Glutamatergic neuron (in vitro differentiated cells): ENCODE data around the gene SNX10. TPM values are rescaled to one million over a fixed set of nuclear protein-coding genes. Genes with fewer than 3 reads are reported as not detected.

Experiments used
- DNase-seq: peaks from one replicate; pipeline ENCODE4 v3.0.0; 2022
- H3K27ac Mint-ChIP-seq: one replicate; pipeline ENCODE4 v1.8.0; 2020; ENCODE audit warnings: mild to moderate bottlenecking, mixed read lengths, inconsistent platforms; ENCODE audit not compliant: unreplicated experiment
- H3K27me3 Mint-ChIP-seq: one replicate; pipeline ENCODE4 v1.8.0; 2020; ENCODE audit warnings: mild to moderate bottlenecking, moderate library complexity, mixed read lengths, inconsistent platforms; ENCODE audit not compliant: unreplicated experiment
- H3K36me3 Mint-ChIP-seq: one replicate; pipeline ENCODE4 v1.8.0; 2020; ENCODE audit warnings: mild to moderate bottlenecking, mixed read lengths, inconsistent platforms; ENCODE audit not compliant: unreplicated experiment
- H3K4me1 Mint-ChIP-seq: one replicate; pipeline ENCODE4 v1.8.0; 2020; ENCODE audit warnings: mild to moderate bottlenecking, low read depth, mixed read lengths, inconsistent platforms; ENCODE audit not compliant: unreplicated experiment
- H3K4me3 Mint-ChIP-seq: one replicate; pipeline ENCODE4 v1.8.0; 2020; ENCODE audit warnings: mild to moderate bottlenecking, mixed read lengths, inconsistent platforms; ENCODE audit not compliant: unreplicated experiment
- H3K9me3 Mint-ChIP-seq: one replicate; pipeline ENCODE4 v1.8.0; 2020; ENCODE audit warnings: mild to moderate bottlenecking, moderate library complexity, mixed read lengths, inconsistent platforms; ENCODE audit not compliant: unreplicated experiment
- CTCF ChIP-seq: fragments of 200-600 bp; sonication (generic); IDR thresholded peaks from one replicate; pipeline ENCODE4 v1.5.0; 2021; ENCODE audit not compliant: partially characterized antibody, unreplicated experiment
- total RNA-seq: library from RNA; stranded (reverse); fragmentation: NEBNext Ultra II Directional; extraction: Animal tissue kit (Norgen Biotek cat#: 25700); gene quantifications from one replicate; pipeline ENCODE4 v1.2.1, GENCODE V29; 2021; ENCODE audit not compliant: unreplicated experiment

Gene SNX10
- total RNA-seq, 1 donor from 2014 or later: 6.1 TPM

GRCh38 chr7:26406433-26406832 is 114.8 kb downstream of the SNX10 start:
- DNase-seq: no peak
- no peak overlapping the region for H3K27ac Mint-ChIP-seq
- peaks cover 13% of the 10 kb centered on the region for H3K36me3 Mint-ChIP-seq
- peaks cover 17% of the 10 kb centered on the region for H3K4me1 Mint-ChIP-seq
- H3K27me3 Mint-ChIP-seq: no peaks in the 10 kb centered on the region
- H3K4me3 Mint-ChIP-seq: no peak overlapping the region
- peaks cover 2% of the 10 kb centered on the region for H3K9me3 Mint-ChIP-seq
- no peak for TF ChIP-seq CTCF

DNA sequence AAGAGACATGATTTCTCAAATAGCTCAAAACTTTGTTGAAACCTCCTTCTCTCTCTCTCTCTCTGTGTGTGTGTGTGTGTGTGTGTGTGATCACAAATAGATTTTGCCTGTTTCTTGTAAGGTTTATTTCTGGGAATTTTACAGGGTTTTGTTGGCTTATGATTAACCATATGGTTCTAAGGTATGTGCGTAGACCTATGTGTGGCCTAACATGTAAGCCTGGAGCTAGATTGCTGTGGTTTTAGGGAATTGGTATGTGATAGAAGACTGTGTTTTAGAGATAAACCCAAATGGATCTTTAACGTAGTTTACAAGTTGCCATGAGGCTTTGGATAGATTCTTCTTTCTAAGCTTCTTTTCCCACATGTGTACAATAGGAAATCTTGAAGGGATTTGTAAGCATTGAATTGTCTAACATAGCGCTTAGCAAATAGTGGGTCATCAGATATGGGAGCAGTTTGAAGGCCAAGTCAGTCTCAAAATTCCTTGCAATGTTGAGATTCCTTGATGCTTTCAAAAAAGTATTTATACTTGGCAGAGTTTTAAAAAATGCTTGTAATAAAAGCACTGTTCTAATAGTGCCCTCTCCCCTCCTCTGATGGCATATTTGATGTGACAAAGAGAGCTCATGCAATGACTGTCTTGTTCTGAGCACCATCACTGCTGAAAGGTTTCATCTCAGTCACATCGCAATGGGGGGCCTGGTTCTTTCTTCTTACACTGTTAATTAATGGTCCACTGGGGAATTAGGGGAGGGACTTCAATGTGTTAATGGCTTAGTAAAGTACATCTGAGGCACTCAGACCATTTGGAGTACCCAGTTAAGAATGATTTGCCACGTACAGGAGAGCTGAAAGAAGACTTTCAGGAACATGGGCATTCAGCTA is 118.2 kb downstream of the SNX10 start:
- peaks cover 4% of the 10 kb centered on the region for H3K9me3 Mint-ChIP-seq
- DNase-seq: peak; percentile 53
- peak overlapping the region; percentile 86 for H3K27ac Mint-ChIP-seq
- peak overlapping the region; percentile 21 for H3K4me3 Mint-ChIP-seq
- H3K27me3 Mint-ChIP-seq: no peaks in the 10 kb centered on the region
- TF ChIP-seq CTCF: no peak
- H3K4me1 Mint-ChIP-seq: peaks cover 27% of the 10 kb centered on the region
- peaks cover 13% of the 10 kb centered on the region for H3K36me3 Mint-ChIP-seq

GRCh38 chr7:26413007-26413691 is 121.5 kb downstream of the SNX10 start:
- peaks cover 34% of the 10 kb centered on the region for H3K4me1 Mint-ChIP-seq
- H3K27me3 Mint-ChIP-seq: no peaks in the 10 kb centered on the region
- H3K4me3 Mint-ChIP-seq: no peak overlapping the region
- no peak overlapping the region for H3K27ac Mint-ChIP-seq
- peaks cover 2% of the 10 kb centered on the region for H3K9me3 Mint-ChIP-seq
- DNase-seq: no peak
- no peak for TF ChIP-seq CTCF
- H3K36me3 Mint-ChIP-seq: no peaks in the 10 kb centered on the region

DNA sequence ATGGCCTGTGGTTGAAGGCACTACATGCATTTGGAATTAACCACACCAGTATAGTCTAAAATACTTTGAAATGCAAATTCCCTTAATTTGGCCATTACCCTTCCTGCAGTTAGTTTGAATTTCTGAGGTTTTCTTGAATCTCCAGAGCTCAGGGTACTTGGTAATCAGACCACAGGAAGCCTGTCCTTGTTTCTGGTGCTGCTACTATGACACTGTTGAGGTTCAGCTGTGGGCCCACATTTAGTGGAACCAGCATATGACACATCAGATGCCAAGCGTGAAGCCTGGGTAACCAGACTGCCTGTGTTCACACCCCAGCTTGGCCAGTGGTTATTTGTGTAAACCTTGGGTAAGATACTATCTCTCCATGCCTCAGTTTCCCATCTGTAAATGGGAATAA is 124.3 kb downstream of the SNX10 start:
- no peak overlapping the region for H3K4me3 Mint-ChIP-seq
- no peak for TF ChIP-seq CTCF
- peaks cover 4% of the 10 kb centered on the region for H3K9me3 Mint-ChIP-seq
- H3K4me1 Mint-ChIP-seq: peaks cover 36% of the 10 kb centered on the region
- no peak for DNase-seq
- H3K36me3 Mint-ChIP-seq: no peaks in the 10 kb centered on the region
- peaks cover 3% of the 10 kb centered on the region for H3K27me3 Mint-ChIP-seq
- H3K27ac Mint-ChIP-seq: no peak overlapping the region
